ENCODE measurements around the gene FDXR. TPM values are rescaled to one million over a fixed set of nuclear protein-coding genes. Genes with fewer than 3 reads are reported as not detected.

The FDXR gene
- total RNA-seq, 2 experiments from 2014 or later: 36.0 to 43.4 TPM

- no peaks in the 10 kb centered on the region for H3K36me3 Mint-ChIP-seq (ENCODE audit: low read depth)
- POLR2A ChIA-PET: no interaction called here
- H3K27ac Mint-ChIP-seq: no peak overlapping the region
- DNase-seq: no peak
- CTCF ChIA-PET: interaction anchor here (0.9 kb wide), 1 partner anchor 13 kb away, joined by 3 read pairs; no protein-coding TSS in a partner anchor
- no peaks in the 10 kb centered on the region for H3K9me3 Mint-ChIP-seq
- H3K27me3 Mint-ChIP-seq: peaks cover 19% of the 10 kb centered on the region
- H3K4me1 Mint-ChIP-seq: peaks cover 13% of the 10 kb centered on the region
- no peak overlapping the region for H3K4me3 Mint-ChIP-seq
These were observed 24.0 kb downstream of the FDXR start for GRCh38 chr17:74848656-74849399.

- Mint-ChIP-seq H3K36me3 (ENCODE audit: low read depth) (peaks cover 4% of the 10 kb centered on the region), H3K4me3 (no peak overlapping the region), H3K27me3 (peaks cover 17% of the 10 kb centered on the region), H3K4me1 (peaks cover 3% of the 10 kb centered on the region), H3K27ac (no peak overlapping the region), H3K9me3 (no peaks in the 10 kb centered on the region)
- DNase-seq: no peak
- ChIA-PET CTCF (interaction anchor here (0.8 kb wide), 1 partner anchor 109 kb away, joined by 3 read pairs; the partner anchor contains the start of gene RAB37), POLR2A (no interaction called here)
These were observed 26.2 kb downstream of the FDXR start for GRCh38 chr17:74846621-74847020.

- POLR2A ChIA-PET: no interaction called here
- H3K36me3 Mint-ChIP-seq (ENCODE audit: low read depth): peaks cover 4% of the 10 kb centered on the region
These were observed 29.5 kb downstream of the FDXR start for GRCh38 chr17:74843352-74843627.

GRCh38 chr17:74842599-74843351 is 30.0 kb downstream of the FDXR start:
- H3K27ac Mint-ChIP-seq: no peak overlapping the region
- DNase-seq: no peak
- H3K4me3 Mint-ChIP-seq: no peak overlapping the region
- no peaks in the 10 kb centered on the region for H3K9me3 Mint-ChIP-seq
- H3K4me1 Mint-ChIP-seq: peaks cover 15% of the 10 kb centered on the region
- CTCF ChIA-PET: interaction anchor here (0.6 to 2.4 kb wide), 9 partner anchors 9 to 576 kb away, joined by 3 to 8 read pairs (median 4); partner anchors contain the start of gene FDXR
- peaks cover 4% of the 10 kb centered on the region for H3K36me3 Mint-ChIP-seq (ENCODE audit: low read depth)
- H3K27me3 Mint-ChIP-seq: peaks cover 16% of the 10 kb centered on the region
- POLR2A ChIA-PET: interaction anchor here (0.6 kb wide), 1 partner anchor 475 kb away, joined by 3 read pairs; no protein-coding TSS in a partner anchor

More at GRCh38 chr17:74843352-74843627, 29.5 kb downstream of the FDXR start:
- H3K27ac Mint-ChIP-seq: no peak overlapping the region
- peaks cover 16% of the 10 kb centered on the region for H3K27me3 Mint-ChIP-seq
- peaks cover 15% of the 10 kb centered on the region for H3K4me1 Mint-ChIP-seq
- no peak overlapping the region for H3K4me3 Mint-ChIP-seq
- DNase-seq: no peak
- no peaks in the 10 kb centered on the region for H3K9me3 Mint-ChIP-seq
- CTCF ChIA-PET: interaction anchor here (0.6 to 2.4 kb wide), 10 partner anchors 9 to 576 kb away, joined by 3 to 8 read pairs (median 4); partner anchors contain the start of gene FDXR

- H3K36me3 Mint-ChIP-seq (ENCODE audit: low read depth): peaks cover 4% of the 10 kb centered on the region
- peaks cover 16% of the 10 kb centered on the region for H3K27me3 Mint-ChIP-seq
- DNase-seq: no peak
- H3K4me3 Mint-ChIP-seq: no peak overlapping the region
- no peaks in the 10 kb centered on the region for H3K9me3 Mint-ChIP-seq
- ChIA-PET POLR2A (interaction anchor here (0.6 kb wide), 1 partner anchor 474 kb away, joined by 3 read pairs; no protein-coding TSS in a partner anchor), CTCF (interaction anchor here (0.7 to 2.4 kb wide), 7 partner anchors 10 to 52 kb away, joined by 3 to 8 read pairs (median 4); partner anchors contain the start of gene FDXR)
- peaks cover 15% of the 10 kb centered on the region for H3K4me1 Mint-ChIP-seq
- no peak overlapping the region for H3K27ac Mint-ChIP-seq
These were observed 30.6 kb downstream of the FDXR start for GRCh38 chr17:74842146-74842598.

GRCh38 chr17:74840989-74841666 is 31.7 kb downstream of the FDXR start:
- CTCF ChIA-PET: interaction anchor here (1.4 kb wide), 1 partner anchor 21 kb away, joined by 5 read pairs; no protein-coding TSS in a partner anchor
- POLR2A ChIA-PET: no interaction called here

GRCh38 chr17:74839990-74840852 is 32.6 kb downstream of the FDXR start:
- DNase-seq: no peak
- Mint-ChIP-seq H3K9me3 (no peaks in the 10 kb centered on the region), H3K4me3 (no peak overlapping the region), H3K4me1 (peaks cover 15% of the 10 kb centered on the region), H3K27ac (no peak overlapping the region), H3K36me3 (ENCODE audit: low read depth) (peaks cover 6% of the 10 kb centered on the region), H3K27me3 (peaks cover 16% of the 10 kb centered on the region)
- CTCF ChIA-PET: interaction anchor here (0.8 to 1.5 kb wide), 5 partner anchors 10 to 24 kb away, joined by 3 to 5 read pairs (median 3); no protein-coding TSS in a partner anchor
- POLR2A ChIA-PET: no interaction called here

More at GRCh38 chr17:74840989-74841666, 31.7 kb downstream of the FDXR start:
- Mint-ChIP-seq H3K9me3 (no peaks in the 10 kb centered on the region), H3K4me1 (peaks cover 15% of the 10 kb centered on the region), H3K36me3 (ENCODE audit: low read depth) (peaks cover 4% of the 10 kb centered on the region), H3K27me3 (peaks cover 16% of the 10 kb centered on the region), H3K4me3 (no peak overlapping the region), H3K27ac (no peak overlapping the region)
- no peak for DNase-seq

- Mint-ChIP-seq H3K4me3 (no peak overlapping the region), H3K27ac (no peak overlapping the region), H3K27me3 (peaks cover 11% of the 10 kb centered on the region), H3K4me1 (peaks cover 15% of the 10 kb centered on the region), H3K36me3 (ENCODE audit: low read depth) (peaks cover 6% of the 10 kb centered on the region), H3K9me3 (no peaks in the 10 kb centered on the region)
- CTCF ChIA-PET: interaction anchor here (1.4 kb wide), 2 partner anchors 17 to 47 kb away, joined by 4 to 6 read pairs; no protein-coding TSS in a partner anchor
- POLR2A ChIA-PET: no interaction called here
- DNase-seq: no peak
These were observed 34.5 kb downstream of the FDXR start for GRCh38 chr17:74838274-74838673.

GRCh38 chr17:74836691-74837467 is 35.9 kb downstream of the FDXR start:
- Mint-ChIP-seq H3K4me3 (no peak overlapping the region), H3K9me3 (no peaks in the 10 kb centered on the region), H3K27me3 (peaks cover 8% of the 10 kb centered on the region), H3K27ac (no peak overlapping the region), H3K36me3 (ENCODE audit: low read depth) (peaks cover 5% of the 10 kb centered on the region), H3K4me1 (peaks cover 13% of the 10 kb centered on the region)
- DNase-seq: no peak
- ChIA-PET POLR2A (no interaction called here), CTCF (no interaction called here)

- CTCF ChIA-PET: no interaction called here
- POLR2A ChIA-PET: no interaction called here
- H3K27ac Mint-ChIP-seq: peak overlapping the region; percentile 62
- H3K27me3 Mint-ChIP-seq: peaks cover 4% of the 10 kb centered on the region
- H3K36me3 Mint-ChIP-seq (ENCODE audit: low read depth): peaks cover 2% of the 10 kb centered on the region
- H3K9me3 Mint-ChIP-seq: no peaks in the 10 kb centered on the region
- no peak overlapping the region for H3K4me3 Mint-ChIP-seq
- peaks cover 11% of the 10 kb centered on the region for H3K4me1 Mint-ChIP-seq
- DNase-seq: no peak
These were observed 36.6 kb downstream of the FDXR start for GRCh38 chr17:74836191-74836590.
